Measurements from ENCODE around the gene ZBTB12.

The ZBTB12 gene

DNA sequence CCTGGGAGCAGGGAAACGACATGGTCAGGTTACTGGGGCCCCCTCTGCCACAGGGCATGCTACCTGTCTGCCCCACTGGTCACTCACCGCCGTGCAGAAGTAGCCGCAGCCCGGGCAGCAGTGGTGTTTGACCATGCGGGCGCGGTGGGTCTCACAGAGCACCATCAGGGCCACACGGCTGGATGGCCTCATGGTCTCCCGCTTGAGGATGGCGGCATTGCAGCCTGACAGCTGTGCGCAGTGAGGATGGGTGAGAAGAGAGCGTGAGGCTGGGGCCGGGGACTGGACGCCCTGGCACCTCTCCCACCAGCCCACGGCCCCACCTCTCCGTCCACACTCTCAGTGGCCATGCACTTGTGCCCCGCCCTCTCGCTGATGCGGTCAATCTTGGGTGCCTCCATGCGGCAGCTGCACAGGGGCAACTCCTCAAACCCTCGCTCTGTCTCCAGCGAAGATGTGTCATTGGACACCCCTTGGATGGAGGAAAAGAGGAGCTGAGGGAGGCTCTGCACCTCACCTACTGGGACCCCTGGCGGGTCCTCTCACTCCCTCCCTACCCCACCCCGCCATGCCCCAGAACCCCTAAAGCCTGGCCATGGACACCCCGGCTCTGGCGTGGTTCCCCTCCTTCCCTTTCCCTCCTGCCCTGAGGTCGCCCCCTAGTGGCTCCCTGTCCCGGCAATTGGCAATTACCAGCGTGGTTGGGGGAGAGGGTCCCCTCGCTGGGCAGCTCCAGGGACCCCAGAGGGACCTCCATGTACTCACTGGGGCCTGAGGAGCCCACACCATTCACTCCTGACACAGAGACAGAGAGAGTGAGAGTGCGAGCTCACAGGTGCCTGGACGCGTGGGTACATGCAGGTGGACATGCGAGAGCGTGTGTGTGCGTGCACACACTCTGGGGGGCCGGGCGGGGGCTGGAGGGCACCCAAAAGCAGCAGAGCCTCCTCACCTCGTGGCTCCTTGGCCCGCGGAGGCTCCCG, 13.3 kb downstream of the ZBTB12 start:
- in situ Hi-C loops (cut with MboI; ENCODE audit: low sequenced_read_pairs, unreplicated experiment): no loop called here
- TF ChIP-seq, protein P1, sequence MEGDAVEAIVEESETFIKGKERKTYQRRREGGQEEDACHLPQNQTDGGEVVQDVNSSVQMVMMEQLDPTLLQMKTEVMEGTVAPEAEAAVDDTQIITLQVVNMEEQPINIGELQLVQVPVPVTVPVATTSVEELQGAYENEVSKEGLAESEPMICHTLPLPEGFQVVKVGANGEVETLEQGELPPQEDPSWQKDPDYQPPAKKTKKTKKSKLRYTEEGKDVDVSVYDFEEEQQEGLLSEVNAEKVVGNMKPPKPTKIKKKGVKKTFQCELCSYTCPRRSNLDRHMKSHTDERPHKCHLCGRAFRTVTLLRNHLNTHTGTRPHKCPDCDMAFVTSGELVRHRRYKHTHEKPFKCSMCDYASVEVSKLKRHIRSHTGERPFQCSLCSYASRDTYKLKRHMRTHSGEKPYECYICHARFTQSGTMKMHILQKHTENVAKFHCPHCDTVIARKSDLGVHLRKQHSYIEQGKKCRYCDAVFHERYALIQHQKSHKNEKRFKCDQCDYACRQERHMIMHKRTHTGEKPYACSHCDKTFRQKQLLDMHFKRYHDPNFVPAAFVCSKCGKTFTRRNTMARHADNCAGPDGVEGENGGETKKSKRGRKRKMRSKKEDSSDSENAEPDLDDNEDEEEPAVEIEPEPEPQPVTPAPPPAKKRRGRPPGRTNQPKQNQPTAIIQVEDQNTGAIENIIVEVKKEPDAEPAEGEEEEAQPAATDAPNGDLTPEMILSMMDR (IDR thresholded peaks at IDR 0.05; ENCODE audit: borderline replicate concordance, control extremely low read depth, extremely low read depth, insufficient read depth, missing control alignments): peak; percentile 70
- DNase-seq (ENCODE audit: low spot score): peak; percentile 80

GRCh38 chr6:31887173-31888007, 14.5 kb downstream of the ZBTB12 start:
- TF ChIP-seq, protein P1 (IDR thresholded peaks at IDR 0.05; ENCODE audit: borderline replicate concordance, control extremely low read depth, extremely low read depth, insufficient read depth, missing control alignments): no peak
- DNase-seq (ENCODE audit: low spot score): no peak
- in situ Hi-C loops (cut with MboI; ENCODE audit: low sequenced_read_pairs, unreplicated experiment): no loop called here

GRCh38 chr6:31886541-31886991, 15.3 kb downstream of the ZBTB12 start:
- in situ Hi-C loops (cut with MboI; ENCODE audit: low sequenced_read_pairs, unreplicated experiment): no loop called here
- TF ChIP-seq, protein P1 (IDR thresholded peaks at IDR 0.05; ENCODE audit: borderline replicate concordance, control extremely low read depth, extremely low read depth, insufficient read depth, missing control alignments): no peak
- no peak for DNase-seq (ENCODE audit: low spot score)

DNA sequence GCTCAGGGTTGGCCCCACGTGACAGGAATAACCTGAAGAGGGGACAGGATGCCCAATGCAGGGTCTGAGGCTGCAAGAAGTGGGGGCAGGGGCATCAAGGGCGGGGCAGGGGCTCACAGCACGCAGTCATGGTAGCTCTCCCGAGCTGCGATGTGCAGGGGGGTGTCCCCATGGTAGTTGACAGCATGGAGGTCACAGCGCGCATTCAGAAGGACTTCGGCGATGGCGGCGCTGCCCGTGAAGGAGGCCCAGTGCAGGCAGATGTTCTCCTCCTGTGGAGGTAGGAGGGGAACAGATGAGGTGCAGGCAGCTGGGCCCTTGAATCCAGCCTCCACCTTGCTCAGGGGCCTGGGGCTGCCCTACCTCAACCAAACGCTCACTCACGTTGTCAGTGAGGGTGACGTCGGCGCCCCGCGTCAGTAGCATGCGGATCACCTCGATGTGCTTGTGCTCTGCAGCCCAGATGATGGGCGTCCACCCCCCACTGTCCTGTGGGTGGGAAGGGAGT, 17.3 kb downstream of the ZBTB12 start:
- DNase-seq (ENCODE audit: low spot score): no peak
- in situ Hi-C loops (cut with MboI; ENCODE audit: low sequenced_read_pairs, unreplicated experiment): no loop called here
- TF ChIP-seq, protein P1 (IDR thresholded peaks at IDR 0.05; ENCODE audit: borderline replicate concordance, control extremely low read depth, extremely low read depth, insufficient read depth, missing control alignments): no peak

DNA sequence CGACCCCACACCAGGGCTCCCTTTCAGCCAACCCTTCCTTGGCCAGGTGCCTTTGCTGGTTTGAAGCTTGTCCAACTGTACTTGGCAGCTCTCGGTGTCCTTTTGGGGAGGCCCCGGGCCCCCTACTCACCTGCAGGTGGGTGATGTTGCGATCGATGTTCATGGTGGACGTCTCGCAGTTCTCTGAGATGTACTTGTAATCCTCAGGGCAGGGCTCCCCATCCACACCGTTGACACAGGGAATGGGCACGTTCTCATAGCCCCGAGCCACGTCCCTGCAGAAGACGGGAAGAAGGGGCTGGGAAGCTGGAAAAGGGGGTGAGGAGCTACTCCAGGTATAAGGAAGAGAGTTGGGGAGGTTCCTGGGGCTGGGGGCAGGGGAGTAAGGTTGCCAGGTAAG, 18.2 kb downstream of the ZBTB12 start:
- DNase-seq (ENCODE audit: low spot score): no peak
- in situ Hi-C loops (cut with MboI; ENCODE audit: low sequenced_read_pairs, unreplicated experiment): no loop called here

More for the DNA sequence above, 18.2 kb downstream of the ZBTB12 start:
- TF ChIP-seq, protein P1 (IDR thresholded peaks at IDR 0.05; ENCODE audit: borderline replicate concordance, control extremely low read depth, extremely low read depth, insufficient read depth, missing control alignments): no peak
